HepG2 (cell line): ENCODE measurements around the gene DSN1. TPM values are rescaled to one million over a fixed set of nuclear protein-coding genes. Genes with fewer than 3 reads are reported as not detected.

Experiments
- CEBPG ChIP-seq: IDR thresholded peaks from 2 replicates; pipeline ENCODE4 v1.6.1; 2016
- HNRNPLL ChIP-seq: fragments of 200-400 bp; formaldehyde crosslinking; IDR thresholded peaks from 2 replicates; pipeline ENCODE4 v1.6.1; 2017; ENCODE audit warnings: mild to moderate bottlenecking, low read depth, low read length; ENCODE audit not compliant: poor library complexity, severe bottlenecking
- MZF1 ChIP-seq: sonication (generic); formaldehyde crosslinking; IDR thresholded peaks from 2 replicates; pipeline ENCODE4 v1.8.1; 2023; ENCODE audit warnings: mild to moderate bottlenecking, missing genetic modification reagents, borderline replicate concordance
- NFAT5 ChIP-seq: sonication (generic); formaldehyde crosslinking; IDR thresholded peaks from 2 replicates; pipeline ENCODE4 v1.4.0; 2020; ENCODE audit warnings: missing genetic modification reagents
- REL ChIP-seq: sonication (generic); formaldehyde crosslinking; conservative IDR thresholded peaks from 2 replicates; pipeline ENCODE4 v1.8.0; 2022; ENCODE audit warnings: mild to moderate bottlenecking, missing genetic modification reagents, moderate library complexity
- SALL2 ChIP-seq: sonication (generic); formaldehyde crosslinking; IDR thresholded peaks from 2 replicates; pipeline ENCODE4 v1.8.1; 2023; ENCODE audit warnings: mild to moderate bottlenecking, missing genetic modification reagents, inconsistent platforms
- SNAPC2 ChIP-seq: sonication (generic); formaldehyde crosslinking; IDR thresholded peaks from 2 replicates; pipeline ENCODE4 v1.8.1; 2022; ENCODE audit warnings: mild to moderate bottlenecking, missing genetic modification reagents
- TCF7L2 ChIP-seq: IDR thresholded peaks from 2 replicates; pipeline ENCODE4 v1.6.1; 2011; ENCODE audit warnings: mild to moderate bottlenecking, low read depth, low read length, moderate library complexity
- ZBTB14 ChIP-seq: sonication (generic); formaldehyde crosslinking; IDR thresholded peaks from 2 replicates; pipeline ENCODE4 v1.4.0; 2020; ENCODE audit warnings: missing genetic modification reagents
- ZBTB25 ChIP-seq: IDR thresholded peaks from 2 replicates; pipeline ENCODE4 v1.6.1; 2018; ENCODE audit warnings: missing genetic modification reagents
- ZBTB7A ChIP-seq: sonication (generic); formaldehyde crosslinking; IDR thresholded peaks from 2 replicates; pipeline ENCODE4 v1.8.0; 2022; ENCODE audit warnings: mild to moderate bottlenecking, missing genetic modification reagents
- ZFP36 ChIP-seq: fragments of 150-350 bp; IDR thresholded peaks from 2 replicates; pipeline ENCODE4 v1.6.1; 2018; ENCODE audit warnings: borderline replicate concordance, low read length, low read depth; ENCODE audit not compliant: partially characterized antibody
- ZFP82 ChIP-seq: sonication (generic); formaldehyde crosslinking; IDR thresholded peaks from 2 replicates; pipeline ENCODE4 v1.5.1; 2020; ENCODE audit warnings: mild to moderate bottlenecking, missing genetic modification reagents, borderline replicate concordance
- ZNF160 ChIP-seq: sonication (generic); formaldehyde crosslinking; IDR thresholded peaks from 2 replicates; pipeline ENCODE4 v1.8.0; 2022; ENCODE audit warnings: mild to moderate bottlenecking, inconsistent platforms, missing genetic modification reagents
- ZNF18 ChIP-seq: sonication (generic); formaldehyde crosslinking; IDR thresholded peaks from 2 replicates; pipeline ENCODE4 v1.8.0; 2022; ENCODE audit warnings: mild to moderate bottlenecking, missing genetic modification reagents; ENCODE audit not compliant: insufficient replicate concordance
- ZNF251 ChIP-seq: sonication (generic); formaldehyde crosslinking; IDR thresholded peaks from 2 replicates; pipeline ENCODE4 v1.9.0; 2021; ENCODE audit warnings: mild to moderate bottlenecking, missing genetic modification reagents
- ZNF441 ChIP-seq: sonication (generic); formaldehyde crosslinking; IDR thresholded peaks from 2 replicates; pipeline ENCODE4 v1.7.0; 2021; ENCODE audit warnings: missing genetic modification reagents, borderline replicate concordance
- ZNF691 ChIP-seq: sonication (generic); formaldehyde crosslinking; IDR thresholded peaks from 2 replicates; pipeline ENCODE4 v1.4.0; 2020; ENCODE audit warnings: missing genetic modification reagents, low read depth, mild to moderate bottlenecking, borderline replicate concordance
- ZNF724P ChIP-seq: sonication (generic); formaldehyde crosslinking; IDR thresholded peaks from 2 replicates; pipeline ENCODE4 v1.8.0; 2022; ENCODE audit warnings: missing genetic modification reagents, borderline replicate concordance
- polyA plus RNA-seq, 8 experiments: library from polyadenylated mRNA; depleted of rRNA in 3 of 8; stranded (reverse) in 7 of 8; unstranded in 1 of 8; fragments of >200 nt; fragmentation: Illumina TruSeq in 4 of 8; extraction: Trizol in 4 of 8; gene quantifications; 2 replicates each; pipeline versions ENCODE4 v1.2.1 to v1.2.3, GENCODE V29; 2011 to 2016; ENCODE audit warnings: low read depth in 4 of 8, missing spikeins in 1 of 8, mixed read lengths in 1 of 8; ENCODE audit not compliant: insufficient read depth in 1 of 8
- total RNA-seq, 5 experiments: library from RNA; depleted of rRNA; stranded (reverse); fragments of >200 nt; fragmentation: Illumina TruSeq; extraction: Trizol; gene quantifications; 2 replicates each; pipeline ENCODE4 v1.2.3, GENCODE V29; 2016; ENCODE audit warnings: low read depth in 1 of 5

DSN1 gene
- total and polyA plus RNA-seq, 2 of the 13 experiments (the other 11 are each of a cell fraction or from before 2014, with no cell fraction given), result 18.7 to 53.7 TPM

GRCh38 chr20:36745234-36745926, 28.2 kb downstream of the DSN1 start (continued):
- TF ChIP-seq ZBTB25 (CRISPR knock-in tag), result no peak; the same call in 1 of the 2 replicates
- TF ChIP-seq ZNF724P (CRISPR knock-in tag), result no peak; the same call in 1 of the 2 replicates
- TF ChIP-seq SALL2, result no peak
- no peak for TF ChIP-seq TCF7L2
- TF ChIP-seq REL (CRISPR knock-in tag), result no peak
- no peak for TF ChIP-seq NFAT5 (CRISPR knock-in tag)
- peak; percentile 54; the same call in 1 of the 2 replicates for TF ChIP-seq ZNF251
- TF ChIP-seq ZBTB14 (CRISPR knock-in tag), result no peak; the same call in 1 of the 2 replicates
- no peak for TF ChIP-seq ZNF160 (CRISPR knock-in tag)
- TF ChIP-seq MZF1 (CRISPR knock-in tag), result no peak
- TF ChIP-seq ZNF441 (CRISPR knock-in tag), result no peak
- no peak for TF ChIP-seq ZBTB7A
- TF ChIP-seq ZFP36, result no peak
- TF ChIP-seq HNRNPLL, result no peak
- peak; percentile 60; the same call in 1 of the 2 replicates for TF ChIP-seq ZNF691 (CRISPR knock-in tag)
- TF ChIP-seq ZFP82 (CRISPR knock-in tag), result peak; percentile 91
- no peak for TF ChIP-seq ZNF18 (CRISPR knock-in tag)
- no peak for TF ChIP-seq CEBPG
- no peak; the same call in none of the 2 replicates for TF ChIP-seq SNAPC2 (CRISPR knock-in tag)
